Common myeloid progenitor, CD34-positive (primary cell): Measurements from ENCODE around the gene SLC25A6.
A peak's percentile ranks its signal among the peaks of the same experiment; 100 is the strongest.
"Not testable (repeated sequence)": the region's sequence is repeated elsewhere in the genome, so short reads cannot be mapped to it uniquely, and the experiment has no call there.

ENCODE experiments used
- CTCF ChIA-PET: fragments of 350-600 bp; sonication (Branson Sonifier 250); formaldehyde crosslinking; loops from one replicate; lab custom pipeline; 2021; ENCODE audit warnings: antibody characterized with exemption; lab: Charles Lee
- POLR2A ChIA-PET: fragments of 350-600 bp; sonication (Branson Sonifier 250); formaldehyde crosslinking; loops from one replicate; lab custom pipeline; 2021; ENCODE audit warnings: antibody characterized with exemption; lab: Charles Lee
- DNase-seq, 3 donors: peaks; one replicate each; pipeline versions ENCODE4 v3.0.0 to v3.0.0-alpha.2; 2013
- H3K27ac ChIP-seq, 2 experiments: 1 replicate in 1 of 2; 2 replicates in 1 of 2; pipeline ENCODE4 v1.7.0; 2013; ENCODE audit warnings: inconsistent platforms in 2 of 2, low read length in 2 of 2, mild to moderate bottlenecking in 2 of 2, low read depth in 1 of 2, moderate library complexity in 1 of 2; ENCODE audit not compliant: severe bottlenecking in 2 of 2, insufficient read depth in 1 of 2, poor library complexity in 1 of 2
- H3K27me3 ChIP-seq, 5 experiments: replicated peaks in 2 of 5; 1 replicate in 3 of 5; 2 replicates in 2 of 5; pipeline versions ENCODE4 v1.6.1 to v1.7.0; 2013; ENCODE audit warnings: low read length in 4 of 5, mild to moderate bottlenecking in 2 of 5, moderate library complexity in 2 of 5, inconsistent platforms in 1 of 5; ENCODE audit not compliant: insufficient read depth in 5 of 5, control insufficient read depth in 4 of 5
- H3K36me3 ChIP-seq, 4 experiments: 1 replicate in 2 of 4; 2 replicates in 2 of 4; pipeline versions ENCODE4 v1.6.1 to v1.7.0; 2013; ENCODE audit warnings: low read length in 3 of 4, control low read depth in 1 of 4, mild to moderate bottlenecking in 1 of 4; ENCODE audit not compliant: control insufficient read depth in 4 of 4, insufficient read depth in 4 of 4
- H3K4me1 ChIP-seq, 4 experiments: 1 replicate in 3 of 4; 2 replicates in 1 of 4; pipeline versions ENCODE4 v1.6.1 to v1.7.1; 2013; ENCODE audit warnings: low read length in 3 of 4, mild to moderate bottlenecking in 3 of 4, control low read depth in 1 of 4, inconsistent platforms in 1 of 4, moderate library complexity in 1 of 4; ENCODE audit not compliant: control insufficient read depth in 4 of 4, insufficient read depth in 4 of 4; ENCODE audit errors: control extremely low read depth in 1 of 4
- H3K4me3 ChIP-seq, 7 experiments: 1 replicate in 4 of 7; 2 replicates in 3 of 7; pipeline versions ENCODE4 v1.5.1 to v1.7.0; 2013; ENCODE audit warnings: mild to moderate bottlenecking in 7 of 7, low read length in 6 of 7, moderate library complexity in 6 of 7, inconsistent platforms in 2 of 7, low read depth in 2 of 7, control low read depth in 1 of 7; ENCODE audit not compliant: insufficient read depth in 4 of 7, control insufficient read depth in 1 of 7; ENCODE audit errors: extremely low read depth in 1 of 7
- H3K9me3 ChIP-seq, 5 experiments: 1 replicate in 4 of 5; 2 replicates in 1 of 5; pipeline versions ENCODE4 v1.6.1 to v1.7.1; 2013; ENCODE audit warnings: low read length in 4 of 5, mild to moderate bottlenecking in 2 of 5, inconsistent platforms in 1 of 5, low read depth in 1 of 5, moderate library complexity in 1 of 5; ENCODE audit not compliant: control insufficient read depth in 4 of 5, insufficient read depth in 2 of 5; ENCODE audit errors: control extremely low read depth in 1 of 5
- WGBS: methylation state at CpG from one replicate; pipeline ENCODE4 v1.1.5; 2013; ENCODE audit not compliant: insufficient coverage; 5-methylcytosine and 5-hydroxymethylcytosine counted together

SLC25A6 gene

DNA sequence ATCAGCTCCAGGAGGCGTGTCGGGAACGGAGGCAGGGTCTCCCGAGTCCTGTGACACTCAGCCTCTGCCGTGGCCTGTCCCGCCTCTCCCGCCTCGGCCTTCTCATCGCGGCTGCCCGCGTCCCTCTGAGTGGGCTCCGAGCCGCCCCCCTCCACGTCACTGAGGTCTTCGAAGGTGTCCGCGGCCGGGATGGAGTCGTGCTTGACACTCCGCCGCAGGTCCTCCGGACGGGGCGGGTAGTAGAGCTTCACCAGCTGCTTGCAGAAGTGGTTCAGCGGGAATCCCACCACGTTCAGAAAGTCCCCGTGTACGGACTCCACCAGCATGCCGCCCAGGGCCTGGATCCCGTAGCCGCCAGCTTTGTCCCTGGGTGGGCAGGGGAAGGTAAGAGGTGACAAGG, 35.8 kb upstream of the SLC25A6 start:
- ChIA-PET POLR2A (no interaction called here), CTCF (no interaction called here)
- peaks cover 9 to 60% (median 38%) of the 10 kb centered on the region in 4 experiments for H3K36me3 ChIP-seq
- no peak for DNase-seq
- no peaks in the 10 kb centered on the region for H3K27me3 ChIP-seq
- H3K9me3 ChIP-seq: peaks cover under 1 to 20% (median 11%) of the 10 kb centered on the region in 5 experiments
- no peak overlapping the region for H3K4me3 ChIP-seq
- H3K27ac ChIP-seq: no peak overlapping the region
- 98% methylated on average over 27 of the region's 32 CpGs for WGBS
- no peaks in the 10 kb centered on the region for H3K4me1 ChIP-seq

- 98% methylated on average over 10 of the region's 16 CpGs for WGBS
- H3K27me3 ChIP-seq, DNase-seq, POLR2A ChIA-PET, H3K4me1 ChIP-seq, H3K4me3 ChIP-seq, H3K27ac ChIP-seq, CTCF ChIA-PET: not testable (repeated sequence)
- Histone ChIP-seq H3K36me3 (peaks cover 15 to 66% (median 48%) of the 10 kb centered on the region in 4 experiments), H3K9me3 (peaks cover 2 to 34% (median 25%) of the 10 kb centered on the region in 5 experiments)
Measured at GRCh38 chrX:1426321-1426720, 34.4 kb upstream of the SLC25A6 start.

- POLR2A ChIA-PET: no interaction called here
- CTCF ChIA-PET: no interaction called here
- no peak overlapping the region for H3K4me3 ChIP-seq
- H3K9me3 ChIP-seq: peaks cover 2 to 36% (median 27%) of the 10 kb centered on the region in 5 experiments
- peaks cover 16 to 73% (median 52%) of the 10 kb centered on the region in 4 experiments for H3K36me3 ChIP-seq
- DNase-seq: no peak
- H3K4me1 ChIP-seq: no peaks in the 10 kb centered on the region
- WGBS: 98% methylated on average over 10 of the region's 10 CpGs
- no peak overlapping the region for H3K27ac ChIP-seq
- no peaks in the 10 kb centered on the region for H3K27me3 ChIP-seq
Measured at GRCh38 chrX:1425381-1425780, 33.5 kb upstream of the SLC25A6 start.

GRCh38 chrX:1424147-1424851, 32.4 kb upstream of the SLC25A6 start:
- ChIA-PET CTCF (no interaction called here), POLR2A (no interaction called here)
- no peak for DNase-seq
- H3K27ac ChIP-seq: no peak overlapping the region
- H3K9me3 ChIP-seq: peaks cover 2 to 36% (median 27%) of the 10 kb centered on the region in 5 experiments
- no peaks in the 10 kb centered on the region for H3K4me1 ChIP-seq
- no peak overlapping the region for H3K4me3 ChIP-seq
- WGBS: 99% methylated on average over 9 of the region's 9 CpGs
- peaks cover 16 to 75% (median 55%) of the 10 kb centered on the region in 4 experiments for H3K36me3 ChIP-seq
- H3K27me3 ChIP-seq: no peaks in the 10 kb centered on the region

- ChIA-PET CTCF (no interaction called here), POLR2A (no interaction called here)
- Histone ChIP-seq H3K27ac (no peak overlapping the region), H3K4me1 (no peaks in the 10 kb centered on the region), H3K27me3 (no peaks in the 10 kb centered on the region), H3K36me3 (peaks cover 16 to 86% (median 62%) of the 10 kb centered on the region in 4 experiments), H3K9me3 (peaks cover 2 to 41% (median 31%) of the 10 kb centered on the region in 5 experiments), H3K4me3 (no peak overlapping the region)
- no peak for DNase-seq
- WGBS: 100% methylated on average over 1 of the region's 2 CpGs
Measured at GRCh38 chrX:1423215-1423614, 31.3 kb upstream of the SLC25A6 start.

DNA sequence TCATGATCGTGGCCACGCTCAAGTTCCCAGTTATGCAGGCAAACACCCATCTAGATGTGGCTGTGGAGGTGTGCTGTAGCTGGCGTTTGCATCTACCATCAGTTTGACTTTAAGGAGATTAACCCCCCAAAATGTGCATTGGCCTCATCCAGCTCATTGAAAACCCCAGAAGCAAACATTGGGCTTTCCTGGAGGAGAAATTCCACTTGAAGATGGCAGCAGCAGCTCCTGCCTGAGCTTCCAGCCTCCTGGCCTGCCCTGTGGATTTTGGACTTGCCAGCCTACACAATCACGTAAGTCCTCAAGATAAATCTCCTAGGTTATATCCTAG, 30.2 kb upstream of the SLC25A6 start:
- ChIA-PET POLR2A (no interaction called here), CTCF (no interaction called here)
- WGBS: 100% methylated on average over 1 of the region's 4 CpGs
- H3K4me3 ChIP-seq: no peak overlapping the region
- DNase-seq: no peak
- peaks cover 2 to 43% (median 33%) of the 10 kb centered on the region in 5 experiments for H3K9me3 ChIP-seq
- H3K27ac ChIP-seq: no peak overlapping the region
- no peaks in the 10 kb centered on the region for H3K27me3 ChIP-seq
- H3K36me3 ChIP-seq: peaks cover 16 to 87% (median 65%) of the 10 kb centered on the region in 4 experiments
- H3K4me1 ChIP-seq: no peaks in the 10 kb centered on the region

DNA sequence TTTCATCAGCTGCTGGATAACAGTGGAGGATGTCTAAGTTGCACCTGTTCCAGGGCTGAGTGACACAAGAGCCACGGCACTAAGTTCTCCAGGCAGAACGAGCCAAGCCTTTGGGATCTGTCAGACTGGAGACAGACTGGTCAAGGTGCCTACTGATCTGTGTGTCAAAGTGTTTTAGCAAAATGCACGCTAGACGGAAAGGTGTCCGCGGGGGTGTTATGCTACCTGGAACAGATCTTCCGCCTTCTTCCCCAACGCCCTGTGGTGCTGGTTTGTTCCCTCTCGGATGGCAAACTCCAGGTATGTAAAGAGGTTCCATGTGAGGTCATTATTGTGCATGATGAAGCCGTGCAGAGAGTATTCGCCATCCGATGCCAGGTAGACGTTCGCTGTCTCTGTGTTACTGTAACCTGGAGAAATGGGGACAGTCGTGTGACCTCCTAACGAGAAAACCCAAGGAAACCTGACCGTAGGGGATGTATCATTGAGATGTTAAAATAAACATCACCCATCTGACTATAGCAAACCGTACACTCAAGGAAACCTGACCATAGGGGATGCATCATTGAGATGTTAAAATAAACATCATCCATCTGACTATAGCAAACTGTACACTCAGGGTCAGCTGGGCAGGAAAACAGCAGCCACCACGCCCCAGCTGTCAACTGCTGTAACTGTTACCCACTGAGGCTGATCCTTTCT, 29.7 kb upstream of the SLC25A6 start:
- H3K4me3 ChIP-seq: no peak overlapping the region
- H3K4me1 ChIP-seq: no peaks in the 10 kb centered on the region
- ChIA-PET CTCF (no interaction called here), POLR2A (no interaction called here)
- peaks cover 16 to 87% (median 66%) of the 10 kb centered on the region in 4 experiments for H3K36me3 ChIP-seq
- DNase-seq: peak in 2 of 3 donors; percentile 12 to 30
- no peak overlapping the region for H3K27ac ChIP-seq
- WGBS: 97% methylated on average over 11 of the region's 19 CpGs
- no peaks in the 10 kb centered on the region for H3K27me3 ChIP-seq
- H3K9me3 ChIP-seq: peaks cover 2 to 43% (median 33%) of the 10 kb centered on the region in 5 experiments
